HK-2 (cell line): Measurements from ENCODE around the gene TREM1.
"Not testable (repeated sequence)": the region's sequence is repeated elsewhere in the genome, so short reads cannot be mapped to it uniquely, and the experiment has no call there.

Experiments used
- DNase-seq: peaks from one replicate; pipeline ENCODE4 v3.0.0-alpha.2; 2018; ENCODE audit not compliant: unreplicated experiment

The TREM1 gene

GRCh38 chr6:41297248-41297647, 10.8 kb upstream of the TREM1 start:
- DNase-seq, result not testable (repeated sequence)

- no peak for DNase-seq
Observed at GRCh38 chr6:41294214-41294872, 7.9 kb upstream of the TREM1 start.

- DNase-seq, result no peak
Observed at GRCh38 chr6:41291717-41292116, 5.2 kb upstream of the TREM1 start.

- no peak for DNase-seq
Observed at GRCh38 chr6:41289815-41290214, 3.3 kb upstream of the TREM1 start.

DNA sequence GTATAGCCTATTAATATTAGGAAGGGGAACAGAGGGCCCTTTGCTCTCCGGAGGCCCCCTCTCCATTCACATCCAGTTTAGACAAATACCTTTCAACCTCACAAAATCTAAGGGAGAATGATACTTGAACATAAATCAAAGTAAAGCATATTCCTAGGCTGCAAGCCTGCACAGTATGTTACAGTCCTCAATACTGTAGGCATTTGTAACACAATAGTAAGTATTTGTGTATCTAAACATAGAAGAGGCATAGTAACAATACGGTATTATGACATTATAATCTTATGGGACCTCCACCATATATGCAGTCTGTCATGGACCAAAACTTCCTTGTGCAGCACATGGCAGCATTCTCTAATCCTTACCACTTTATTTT, 2.3 kb upstream of the TREM1 start:
- no peak for DNase-seq

DNA sequence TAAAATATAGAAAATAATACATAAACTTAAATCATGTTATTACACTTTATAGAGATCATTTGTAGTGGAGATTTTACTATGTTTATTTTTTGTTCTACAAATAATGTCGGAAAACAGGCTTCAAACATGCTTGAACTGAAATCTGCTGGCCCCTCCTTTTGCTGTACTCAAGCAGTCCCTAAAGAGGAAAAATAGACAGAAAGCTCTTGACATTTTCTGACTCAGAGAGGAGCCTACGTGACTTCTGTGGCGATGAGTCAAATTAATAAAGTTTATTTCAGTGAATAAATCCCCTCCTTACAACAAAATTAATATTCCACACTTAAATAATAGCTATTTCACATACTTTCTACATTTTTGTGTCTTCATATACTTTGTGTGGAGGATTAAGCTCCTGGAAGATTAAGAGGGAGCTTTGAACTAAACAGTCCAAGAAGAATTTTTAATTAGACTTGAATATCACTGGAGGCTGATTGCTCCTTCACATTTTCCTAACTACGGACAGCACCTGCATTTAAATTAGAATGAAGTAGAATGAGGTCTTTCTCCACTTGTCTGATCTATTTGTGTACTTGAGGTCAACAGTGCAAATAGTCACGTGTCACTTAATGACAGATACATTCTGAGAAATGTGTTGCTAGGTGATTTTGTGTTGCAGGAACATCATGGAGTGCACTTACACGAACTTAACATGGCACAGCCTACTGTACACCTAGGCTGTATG, 1.7 kb upstream of the TREM1 start:
- DNase-seq, result no peak

- DNase-seq, result no peak
Observed at GRCh38 chr6:41284726-41285125, 1.8 kb downstream of the TREM1 start.

DNA sequence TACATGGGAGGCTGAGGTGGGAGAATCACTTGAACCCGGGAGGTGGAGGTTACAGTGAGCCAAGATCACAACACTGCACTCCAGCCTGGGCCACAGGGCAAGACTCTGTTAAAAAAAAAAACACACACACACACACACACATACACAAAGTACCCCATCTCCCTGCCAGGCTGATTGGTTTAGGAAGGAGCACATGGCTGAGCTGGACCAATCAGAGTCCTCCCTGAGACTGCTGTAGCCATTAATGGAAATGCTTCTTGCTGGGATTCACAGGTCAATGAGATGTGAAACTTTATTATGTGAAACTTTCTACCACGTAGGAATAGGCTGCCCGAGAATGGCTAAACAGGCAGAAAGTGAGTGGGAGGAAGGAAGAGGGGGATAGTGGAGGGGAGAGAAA, 2.9 kb downstream of the TREM1 start:
- DNase-seq, result no peak

GRCh38 chr6:41280381-41281057, 6.0 kb downstream of the TREM1 start:
- DNase-seq, result no peak

DNA sequence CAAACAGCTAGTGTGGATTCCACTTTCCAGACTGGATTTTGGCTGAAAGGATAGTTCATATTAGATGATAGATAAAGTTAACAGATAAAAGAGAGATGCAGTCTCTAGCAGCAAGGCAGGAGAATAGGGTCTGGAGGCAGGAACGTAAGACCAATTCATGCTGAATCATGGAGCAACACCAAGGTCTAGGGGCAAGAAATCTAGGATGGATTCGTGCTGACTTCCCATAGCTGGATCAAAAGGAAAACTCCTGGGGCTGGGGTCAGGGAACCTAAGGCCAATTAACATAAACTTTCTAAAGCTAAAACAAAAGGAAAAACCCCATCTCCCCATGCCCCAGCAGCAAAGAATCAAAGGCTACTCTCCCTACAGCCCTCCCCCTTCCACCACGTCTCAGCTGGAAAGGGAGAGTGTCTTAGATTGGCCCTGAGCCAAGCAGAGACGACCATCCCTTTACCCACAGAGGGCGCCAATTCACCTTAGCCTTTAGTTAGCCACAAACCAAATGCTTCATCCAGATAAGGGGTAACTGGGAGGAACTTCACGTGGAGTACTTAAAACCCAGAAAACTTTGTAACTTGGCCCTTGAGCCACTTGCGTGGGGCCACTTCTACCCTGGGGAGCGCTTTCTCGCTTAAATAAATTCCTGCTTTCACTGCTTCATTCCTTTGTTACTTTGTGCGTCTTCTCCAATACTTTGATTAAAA, 7.6 kb downstream of the TREM1 start:
- DNase-seq, result peak; percentile 29

DNA sequence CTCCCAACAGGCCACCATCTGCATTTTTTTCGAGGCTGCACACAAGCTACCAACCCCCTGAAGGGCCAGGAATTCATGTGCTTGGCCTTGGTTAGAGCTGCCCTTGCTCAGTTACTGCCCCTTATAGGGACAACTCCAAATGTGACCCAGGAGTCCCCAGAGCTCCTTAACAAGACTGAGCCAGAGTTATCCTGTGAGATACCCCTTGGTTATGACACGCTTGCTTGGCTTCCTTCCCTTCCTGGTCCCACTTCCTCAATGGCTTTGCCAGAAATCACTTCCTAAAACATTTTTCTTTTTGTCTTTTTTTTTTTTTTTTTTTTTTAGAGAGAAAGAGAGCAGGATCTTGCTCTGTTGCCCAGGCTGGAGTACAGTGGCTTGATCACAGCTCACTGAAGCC, 8.9 kb downstream of the TREM1 start:
- no peak for DNase-seq

GRCh38 chr6:41275489-41275888, 11.0 kb downstream of the TREM1 start:
- DNase-seq, result no peak

GRCh38 chr6:41274256-41274655, 12.2 kb downstream of the TREM1 start:
- no peak for DNase-seq

- no peak for DNase-seq
Observed at GRCh38 chr6:41273714-41274113, 12.8 kb downstream of the TREM1 start.

DNA sequence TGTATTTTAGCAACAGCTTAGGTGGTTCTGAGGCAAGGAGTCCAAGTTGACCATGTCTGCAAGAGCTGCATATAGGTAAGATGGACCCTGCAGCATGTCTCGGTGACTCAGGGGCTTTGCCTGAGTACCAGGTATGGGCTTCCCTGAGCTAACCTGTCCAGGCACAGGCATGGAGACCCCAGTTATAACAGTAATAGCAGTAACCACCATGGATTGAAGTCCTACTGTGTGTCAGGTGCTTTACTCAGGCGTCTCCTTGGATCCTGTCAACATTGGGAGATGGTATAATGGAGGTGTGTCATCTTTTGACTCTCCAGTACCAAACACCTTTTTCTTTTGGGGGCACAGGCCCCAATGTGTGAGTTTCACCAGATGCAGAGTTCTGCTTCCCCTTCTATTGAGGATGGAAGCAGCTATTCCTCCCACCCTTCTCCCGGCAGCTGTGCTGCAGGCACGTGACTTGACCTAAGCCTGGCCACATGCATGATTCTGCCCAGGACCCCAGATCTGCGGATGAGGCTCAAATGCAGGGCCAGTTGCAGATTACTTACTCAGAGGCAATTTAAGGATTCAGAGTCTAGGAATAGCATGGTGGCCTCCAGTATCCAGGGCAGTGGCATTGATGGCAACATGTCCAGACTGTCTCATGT, 13.8 kb downstream of the TREM1 start:
- DNase-seq, result no peak

- no peak for DNase-seq
Observed at GRCh38 chr6:41271901-41272395, 14.5 kb downstream of the TREM1 start.

DNA sequence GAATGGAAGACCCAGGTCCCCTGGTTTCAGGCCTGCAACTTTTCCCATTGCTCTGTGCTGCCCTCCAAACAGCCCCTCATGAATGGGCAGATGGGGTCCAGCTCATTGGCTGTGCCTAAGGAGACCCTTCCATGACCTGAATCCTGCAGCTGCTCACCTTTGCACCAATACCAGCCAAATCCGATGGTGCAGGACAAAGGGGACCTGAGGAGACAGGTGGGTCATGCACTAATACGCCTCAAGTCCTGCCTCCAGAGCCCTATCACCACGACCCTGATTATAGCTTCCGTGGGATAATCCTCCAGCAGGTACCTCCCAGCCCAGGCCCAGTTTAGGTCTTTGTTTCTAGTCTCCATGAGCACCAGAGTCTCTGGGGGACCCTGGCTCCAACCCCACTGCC, 16.8 kb downstream of the TREM1 start:
- DNase-seq, result no peak

DNA sequence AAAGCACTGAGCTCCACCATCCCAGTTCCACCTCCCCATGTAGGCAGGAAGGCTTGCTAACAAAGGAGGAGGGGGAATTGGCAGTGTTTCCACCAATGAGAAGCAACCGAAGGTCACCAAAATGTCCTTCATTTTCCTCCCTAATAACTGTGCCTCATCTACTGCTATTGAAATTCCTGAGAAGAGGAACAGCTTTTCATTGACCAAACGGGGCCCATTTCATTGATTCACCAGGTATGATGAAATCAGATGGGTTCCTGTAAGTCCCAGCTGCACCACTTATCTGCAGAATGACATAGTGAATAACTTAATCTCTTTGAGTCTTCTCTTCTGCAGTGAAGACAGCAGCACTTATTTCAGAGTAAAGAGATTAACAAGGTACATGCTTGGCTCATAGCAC, 17.3 kb downstream of the TREM1 start:
- DNase-seq, result no peak

DNA sequence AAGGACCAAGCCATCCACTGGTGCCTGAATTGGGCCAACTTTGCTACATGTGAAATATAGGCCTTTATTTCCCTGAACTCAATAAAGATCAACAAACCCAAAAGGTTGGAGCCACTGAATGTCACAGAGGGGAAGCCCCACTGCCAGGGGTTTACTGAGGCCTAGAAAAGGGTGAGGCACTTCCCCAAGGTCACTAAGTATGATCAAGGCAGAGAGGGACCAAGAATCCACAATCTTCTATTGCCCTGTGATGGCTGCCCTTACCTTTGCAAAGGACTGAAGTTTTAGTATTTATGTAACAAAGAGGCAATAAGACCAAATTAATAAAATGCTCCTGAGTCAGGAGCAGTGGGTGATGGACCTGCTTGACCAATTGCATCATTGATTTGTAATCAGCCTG, 18.0 kb downstream of the TREM1 start:
- DNase-seq, result no peak

DNA sequence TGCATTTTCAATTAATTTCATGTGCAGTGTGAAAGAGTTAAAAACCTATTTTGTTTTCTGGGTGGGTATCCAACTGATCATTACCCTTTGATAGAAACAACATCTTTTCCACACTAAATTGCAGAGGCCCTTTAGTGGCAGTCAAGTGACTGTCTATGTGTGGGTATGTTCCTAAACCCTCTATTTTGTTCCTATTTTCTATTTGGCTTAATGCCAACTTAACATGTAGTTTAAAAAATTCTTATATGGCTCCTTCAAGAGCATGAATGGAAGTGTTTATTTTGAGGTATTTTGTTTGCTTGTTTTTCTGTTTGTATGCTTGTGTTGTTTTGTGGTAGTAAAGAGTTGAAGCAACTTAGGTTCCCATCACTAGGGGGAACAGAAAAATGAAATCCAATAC, 19.9 kb downstream of the TREM1 start:
- no peak for DNase-seq

- no peak for DNase-seq
Observed at GRCh38 chr6:41263267-41263666, 23.2 kb downstream of the TREM1 start.

- no peak for DNase-seq
Observed at GRCh38 chr6:41262401-41262800, 24.1 kb downstream of the TREM1 start.
